ENCODE measurements around the gene MACF1. TPM values are rescaled to one million over a fixed set of nuclear protein-coding genes. Genes with fewer than 3 reads are reported as not detected.
"Not testable (repeated sequence)": the region's sequence is repeated elsewhere in the genome, so short reads cannot be mapped to it uniquely, and the experiment has no call there.

MACF1 gene
- total and polyA plus RNA-seq, 8 donors: 16.8 to 662 (median 236) TPM

GRCh38 chr1:39462074-39462473 is 257.6 kb downstream of the MACF1 start:
- peaks cover 77 to 100% (median 99%) of the 10 kb centered on the region in 4 donors for H3K36me3 ChIP-seq
- H3K4me3 ChIP-seq: no peak overlapping the region
- DNase-seq: no peak
- peaks cover 0 to 17% (median 3%) of the 10 kb centered on the region in 4 donors for H3K4me1 ChIP-seq
- no peak overlapping the region for H3K27ac ChIP-seq
- no peaks in the 10 kb centered on the region for H3K27me3 ChIP-seq
- no peaks in the 10 kb centered on the region for H3K9me3 ChIP-seq
- intact Hi-C loops (cut with DNase I; ENCODE audit: low total_unique reads): no loop called here
- no peak for TF ChIP-seq POLR2AphosphoS5 (IDR thresholded peaks at IDR 0.05)
- TF ChIP-seq EP300 (IDR thresholded peaks at IDR 0.05): no peak
- TF ChIP-seq POLR2A (IDR thresholded peaks at IDR 0.05): no peak
- TF ChIP-seq, protein P1, sequence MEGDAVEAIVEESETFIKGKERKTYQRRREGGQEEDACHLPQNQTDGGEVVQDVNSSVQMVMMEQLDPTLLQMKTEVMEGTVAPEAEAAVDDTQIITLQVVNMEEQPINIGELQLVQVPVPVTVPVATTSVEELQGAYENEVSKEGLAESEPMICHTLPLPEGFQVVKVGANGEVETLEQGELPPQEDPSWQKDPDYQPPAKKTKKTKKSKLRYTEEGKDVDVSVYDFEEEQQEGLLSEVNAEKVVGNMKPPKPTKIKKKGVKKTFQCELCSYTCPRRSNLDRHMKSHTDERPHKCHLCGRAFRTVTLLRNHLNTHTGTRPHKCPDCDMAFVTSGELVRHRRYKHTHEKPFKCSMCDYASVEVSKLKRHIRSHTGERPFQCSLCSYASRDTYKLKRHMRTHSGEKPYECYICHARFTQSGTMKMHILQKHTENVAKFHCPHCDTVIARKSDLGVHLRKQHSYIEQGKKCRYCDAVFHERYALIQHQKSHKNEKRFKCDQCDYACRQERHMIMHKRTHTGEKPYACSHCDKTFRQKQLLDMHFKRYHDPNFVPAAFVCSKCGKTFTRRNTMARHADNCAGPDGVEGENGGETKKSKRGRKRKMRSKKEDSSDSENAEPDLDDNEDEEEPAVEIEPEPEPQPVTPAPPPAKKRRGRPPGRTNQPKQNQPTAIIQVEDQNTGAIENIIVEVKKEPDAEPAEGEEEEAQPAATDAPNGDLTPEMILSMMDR (IDR thresholded peaks at IDR 0.05): no peak
- WGBS, 5 donors: 50 to 95% (median 81%) methylated on average over 1 of the region's 1 CpG

DNA sequence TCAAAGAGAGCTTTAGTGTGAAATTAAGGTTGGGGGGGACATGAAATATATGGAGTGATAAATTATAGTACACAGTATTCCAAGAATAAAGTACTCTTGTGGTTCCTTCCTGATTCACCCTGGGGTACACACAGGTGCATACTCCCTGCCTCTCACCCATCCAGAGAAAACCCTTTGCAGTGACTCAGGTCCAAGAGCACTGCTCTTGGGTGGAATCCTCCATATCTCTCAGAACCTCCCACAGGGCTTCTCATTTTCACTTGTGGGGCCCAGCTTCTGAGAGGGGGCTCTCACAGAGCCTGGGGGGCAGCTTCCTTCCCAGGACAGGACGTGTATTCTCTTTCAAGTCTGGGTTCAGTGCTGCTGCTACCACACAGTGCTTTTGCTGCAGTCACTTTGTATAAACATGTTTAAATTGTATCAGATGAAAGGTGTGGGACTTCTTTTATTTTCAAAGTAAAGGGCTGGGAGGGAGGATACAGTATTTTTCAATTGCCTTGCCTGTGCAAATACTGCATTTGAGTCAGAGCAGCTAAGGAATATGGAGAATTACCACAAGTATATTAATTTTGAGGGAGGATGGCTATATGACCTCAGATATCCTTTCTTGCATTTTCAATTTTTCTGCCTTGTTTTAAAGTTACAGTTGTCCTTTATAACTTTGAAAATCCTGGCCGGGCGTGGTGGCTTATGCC is 262.1 kb downstream of the MACF1 start:
- H3K4me1 ChIP-seq: peaks cover 0 to 11% (median 3%) of the 10 kb centered on the region in 4 donors
- DNase-seq: no peak
- TF ChIP-seq EP300 (IDR thresholded peaks at IDR 0.05): no peak
- TF ChIP-seq, protein P1 (IDR thresholded peaks at IDR 0.05): no peak
- no peak for TF ChIP-seq POLR2AphosphoS5 (IDR thresholded peaks at IDR 0.05)
- TF ChIP-seq POLR2A (IDR thresholded peaks at IDR 0.05): no peak
- 76 to 91% (median 82%) methylated on average over 3 of the region's 3 CpGs for WGBS, 5 donors
- no peaks in the 10 kb centered on the region for H3K27me3 ChIP-seq
- H3K27ac ChIP-seq: peak overlapping the region in 3 of 5 donors; percentile 24 to 47 (median 35)
- intact Hi-C loops (cut with DNase I; ENCODE audit: low total_unique reads): no loop called here
- H3K4me3 ChIP-seq: no peak overlapping the region
- H3K9me3 ChIP-seq: no peaks in the 10 kb centered on the region
- H3K36me3 ChIP-seq: peaks cover 68 to 100% (median 99%) of the 10 kb centered on the region in 4 donors

GRCh38 chr1:39467108-39467720 is 262.7 kb downstream of the MACF1 start:
- H3K4me3 ChIP-seq; H3K9me3 ChIP-seq; H3K27me3 ChIP-seq; intact Hi-C loops (cut with DNase I; ENCODE audit: low total_unique reads): not testable (repeated sequence)
- peaks cover 63 to 100% (median 99%) of the 10 kb centered on the region in 4 donors for H3K36me3 ChIP-seq
- peaks cover 0 to 11% (median 3%) of the 10 kb centered on the region in 4 donors for H3K4me1 ChIP-seq
- H3K27ac ChIP-seq: peak overlapping the region in 2 of 5 donors; percentile 35 to 47
- WGBS, 5 donors: 68 to 81% (median 71%) methylated on average over 16 of the region's 16 CpGs
- peak in 1 of 2 donors; percentile 28 for DNase-seq

- peaks cover 46 to 100% (median 98%) of the 10 kb centered on the region in 4 donors for H3K36me3 ChIP-seq
- H3K4me3 ChIP-seq: no peak overlapping the region
- TF ChIP-seq, protein P1 (IDR thresholded peaks at IDR 0.05): no peak
- H3K27me3 ChIP-seq: no peaks in the 10 kb centered on the region
- H3K9me3 ChIP-seq: no peaks in the 10 kb centered on the region
- DNase-seq: no peak
- H3K27ac ChIP-seq: no peak overlapping the region
- intact Hi-C loops (cut with DNase I; ENCODE audit: low total_unique reads): no loop called here
- 77 to 92% (median 83%) methylated on average over 3 of the region's 3 CpGs for WGBS, 5 donors
- peaks cover 0 to 13% (median 3%) of the 10 kb centered on the region in 4 donors for H3K4me1 ChIP-seq
Observed at GRCh38 chr1:39469150-39469549, 264.7 kb downstream of the MACF1 start.

- no peak for DNase-seq
- H3K36me3 ChIP-seq: peaks cover 47 to 100% (median 98%) of the 10 kb centered on the region in 4 donors
- H3K27ac ChIP-seq: no peak overlapping the region
- TF ChIP-seq, protein P1 (IDR thresholded peaks at IDR 0.05): no peak
- no peak for TF ChIP-seq POLR2A (IDR thresholded peaks at IDR 0.05)
- TF ChIP-seq EP300 (IDR thresholded peaks at IDR 0.05): no peak
- no peak for TF ChIP-seq POLR2AphosphoS5 (IDR thresholded peaks at IDR 0.05)
- H3K4me1 ChIP-seq: peaks cover 0 to 15% (median 3%) of the 10 kb centered on the region in 4 donors
- H3K27me3 ChIP-seq: no peaks in the 10 kb centered on the region
- intact Hi-C loops (cut with DNase I; ENCODE audit: low total_unique reads): no loop called here
- H3K4me3 ChIP-seq: no peak overlapping the region
- no peaks in the 10 kb centered on the region for H3K9me3 ChIP-seq
Observed at GRCh38 chr1:39470040-39470439, 265.5 kb downstream of the MACF1 start.
